Measurements from ENCODE around the gene AGPAT3. TPM values are rescaled to one million over a fixed set of nuclear protein-coding genes. Genes with fewer than 3 reads are reported as not detected.

The AGPAT3 gene
- total RNA-seq, 1 donor from 2014 or later = 57.7 TPM

GRCh38 chr21:43906585-43907370, 41.8 kb downstream of the AGPAT3 start:
- H3K9me3 Mint-ChIP-seq = no peaks in the 10 kb centered on the region
- intact Hi-C loops (cut with micrococcal nuclease) = no loop called here
- no peaks in the 10 kb centered on the region for H3K27me3 Mint-ChIP-seq
- no peak overlapping the region for H3K4me3 Mint-ChIP-seq
- DNase-seq (no peak), ATAC-seq (ENCODE audit: low read depth) (no peak)
- TF ChIP-seq CTCF (IDR thresholded peaks at IDR 0.05) = no peak
- ChIA-PET POLR2A (interaction anchor here (0.6 kb wide), 1 partner anchor 17 kb away, joined by 7 read pairs; no protein-coding TSS in a partner anchor), CTCF (no interaction called here)
- no peak overlapping the region for H3K27ac Mint-ChIP-seq
- H3K36me3 Mint-ChIP-seq (ENCODE audit: low read depth) = peaks cover 36% of the 10 kb centered on the region
- H3K4me1 Mint-ChIP-seq = peaks cover 8% of the 10 kb centered on the region

DNA sequence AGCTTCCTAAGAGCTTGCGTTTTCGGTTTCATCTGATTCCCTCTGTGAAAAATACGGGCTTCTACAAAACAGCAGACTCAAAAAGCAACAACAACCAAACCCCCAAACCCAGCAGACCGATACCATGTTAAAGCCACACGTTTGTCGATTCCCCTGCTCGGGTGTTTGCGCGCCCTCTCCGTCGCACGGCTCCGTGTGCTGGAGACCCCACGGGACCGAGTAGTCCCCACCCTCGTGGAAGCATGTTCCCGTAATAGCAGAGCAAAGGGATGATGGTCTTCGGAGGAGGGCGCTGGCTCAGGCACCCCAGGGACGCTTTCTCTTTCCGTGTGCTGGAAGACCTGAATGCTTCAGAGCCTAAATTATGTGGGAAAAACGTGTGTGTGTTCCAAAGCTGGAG, 42.7 kb downstream of the AGPAT3 start:
- TF ChIP-seq CTCF (IDR thresholded peaks at IDR 0.05) = no peak
- H3K9me3 Mint-ChIP-seq = peaks cover 9% of the 10 kb centered on the region
- intact Hi-C loops (cut with micrococcal nuclease) = no loop called here
- DNase-seq (no peak), ATAC-seq (ENCODE audit: low read depth) (no peak)
- peaks cover 13% of the 10 kb centered on the region for H3K4me1 Mint-ChIP-seq
- CTCF ChIA-PET = no interaction called here
- peaks cover 42% of the 10 kb centered on the region for H3K36me3 Mint-ChIP-seq (ENCODE audit: low read depth)
- POLR2A ChIA-PET = no interaction called here
- no peak overlapping the region for H3K4me3 Mint-ChIP-seq
- no peak overlapping the region for H3K27ac Mint-ChIP-seq
- H3K27me3 Mint-ChIP-seq = no peaks in the 10 kb centered on the region

DNA sequence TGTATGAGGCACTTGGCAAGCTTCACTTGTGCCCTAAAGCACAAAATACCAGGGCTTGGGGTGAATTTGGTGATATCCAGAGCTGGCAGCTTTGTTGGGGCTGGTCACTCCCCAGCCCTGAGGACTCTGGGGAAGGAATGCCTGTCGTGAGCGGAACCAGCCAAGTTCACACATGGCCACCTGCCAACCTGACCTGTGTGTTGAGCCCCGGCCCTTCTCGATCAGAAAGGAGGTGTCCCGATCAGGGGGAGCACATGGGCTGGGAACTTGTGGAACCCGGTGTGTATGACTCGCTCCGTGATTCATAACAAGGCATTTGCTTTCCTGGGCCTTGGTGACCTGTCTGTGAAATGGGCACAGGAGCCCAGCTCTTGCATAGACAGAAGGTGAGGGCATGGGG, 43.1 kb downstream of the AGPAT3 start:
- Mint-ChIP-seq H3K4me3 (no peak overlapping the region), H3K4me1 (peaks cover 13% of the 10 kb centered on the region), H3K36me3 (ENCODE audit: low read depth) (peaks cover 40% of the 10 kb centered on the region), H3K27ac (no peak overlapping the region), H3K27me3 (no peaks in the 10 kb centered on the region), H3K9me3 (peaks cover 9% of the 10 kb centered on the region)
- CTCF ChIA-PET = no interaction called here
- ATAC-seq (ENCODE audit: low read depth) (no peak), DNase-seq (no peak)
- TF ChIP-seq CTCF (IDR thresholded peaks at IDR 0.05) = no peak
- intact Hi-C loops (cut with micrococcal nuclease) = no loop called here
- POLR2A ChIA-PET = no interaction called here

GRCh38 chr21:43909741-43910400, 44.8 kb downstream of the AGPAT3 start:
- CTCF ChIA-PET = no interaction called here
- Mint-ChIP-seq H3K27me3 (no peaks in the 10 kb centered on the region), H3K9me3 (peaks cover 9% of the 10 kb centered on the region), H3K4me1 (peaks cover 16% of the 10 kb centered on the region), H3K4me3 (no peak overlapping the region), H3K27ac (no peak overlapping the region), H3K36me3 (ENCODE audit: low read depth) (peaks cover 36% of the 10 kb centered on the region)
- POLR2A ChIA-PET = no interaction called here
- TF ChIP-seq CTCF (IDR thresholded peaks at IDR 0.05) = no peak
- intact Hi-C loops (cut with micrococcal nuclease) = no loop called here
- ATAC-seq (ENCODE audit: low read depth) (no peak), DNase-seq (no peak)

DNA sequence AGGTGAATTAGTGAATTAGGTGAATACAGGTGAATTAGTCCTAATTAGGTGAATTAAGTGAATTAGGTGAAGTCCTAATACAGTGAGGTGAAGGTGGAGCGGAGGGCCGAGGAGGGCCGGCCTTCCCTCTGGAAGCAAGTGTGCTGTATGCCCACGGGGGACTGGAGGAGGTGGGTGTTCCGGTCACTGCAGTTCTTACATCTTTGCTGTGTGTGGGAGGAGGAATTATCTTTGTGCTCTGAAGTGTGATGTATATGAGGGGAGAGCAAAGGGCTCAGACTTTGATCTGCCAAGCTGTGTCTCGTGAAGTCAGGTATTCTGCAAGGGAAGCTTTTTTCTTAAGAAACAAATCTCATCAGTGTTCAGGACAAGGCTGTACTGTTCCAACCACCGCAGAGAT, 45.4 kb downstream of the AGPAT3 start:
- ChIA-PET CTCF (no interaction called here), POLR2A (no interaction called here)
- intact Hi-C loops (cut with micrococcal nuclease) = no loop called here
- H3K36me3 Mint-ChIP-seq (ENCODE audit: low read depth) = peaks cover 36% of the 10 kb centered on the region
- H3K4me1 Mint-ChIP-seq = peaks cover 16% of the 10 kb centered on the region
- H3K27ac Mint-ChIP-seq = no peak overlapping the region
- no peak overlapping the region for H3K4me3 Mint-ChIP-seq
- H3K27me3 Mint-ChIP-seq = no peaks in the 10 kb centered on the region
- no peak for TF ChIP-seq CTCF (IDR thresholded peaks at IDR 0.05)
- peaks cover 9% of the 10 kb centered on the region for H3K9me3 Mint-ChIP-seq
- ATAC-seq (ENCODE audit: low read depth) = no peak
- no peak for DNase-seq

Measured in activated B cell treated with CpG ODN at 0.5 μM for 24 hours (primary cell).